ENCODE data around the gene RNF207.
A peak's percentile ranks its signal among the peaks of the same experiment; 100 is the strongest.

Gene RNF207

GRCh38 chr1:6251681-6252373 lies 45.9 kb downstream of the RNF207 start:
- DNase-seq: no peak

- no peak for DNase-seq
Measured at GRCh38 chr1:6252374-6252710, 46.4 kb downstream of the RNF207 start.

GRCh38 chr1:6253380-6253779 lies 47.5 kb downstream of the RNF207 start:
- DNase-seq: no peak

GRCh38 chr1:6254691-6255090 lies 48.8 kb downstream of the RNF207 start:
- DNase-seq: no peak

GRCh38 chr1:6256645-6257044 lies 50.7 kb downstream of the RNF207 start:
- DNase-seq: no peak

- no peak for DNase-seq
Measured at GRCh38 chr1:6257541-6258069, 51.7 kb downstream of the RNF207 start.

- no peak for DNase-seq
Measured at GRCh38 chr1:6258675-6259074, 52.8 kb downstream of the RNF207 start.

- peak; percentile 72 for DNase-seq
Measured at GRCh38 chr1:6259491-6260362, 53.8 kb downstream of the RNF207 start.

- DNase-seq: no peak
Measured at GRCh38 chr1:6260433-6260934, 54.6 kb downstream of the RNF207 start.

GRCh38 chr1:6260961-6261614 lies 55.2 kb downstream of the RNF207 start, which contains the start of gene GPR153:
GPR153 (minus strand) TSS chr1:6261098; CDS start chr1:6254905, 6,193 bp downstream.
- peak; percentile 15 for DNase-seq

- DNase-seq: no peak
Measured at GRCh38 chr1:6261615-6261995, 55.7 kb downstream of the RNF207 start.

- no peak for DNase-seq
Measured at GRCh38 chr1:6262555-6263420, 56.9 kb downstream of the RNF207 start.

GRCh38 chr1:6263716-6264115 lies 57.8 kb downstream of the RNF207 start:
- no peak for DNase-seq

- DNase-seq: no peak
Measured at GRCh38 chr1:6265151-6265550, 59.2 kb downstream of the RNF207 start.

GRCh38 chr1:6266641-6267040 lies 60.7 kb downstream of the RNF207 start:
- no peak for DNase-seq

- no peak for DNase-seq
Measured at GRCh38 chr1:6267686-6268322, 61.9 kb downstream of the RNF207 start.

- DNase-seq: no peak
Measured at GRCh38 chr1:6268415-6268814, 62.5 kb downstream of the RNF207 start.

- DNase-seq: no peak
Measured at GRCh38 chr1:6269296-6269695, 63.4 kb downstream of the RNF207 start.

- no peak for DNase-seq
Measured at GRCh38 chr1:6269720-6270400, 63.9 kb downstream of the RNF207 start.

- no peak for DNase-seq
Measured at GRCh38 chr1:6270401-6270800, 64.5 kb downstream of the RNF207 start.
